Measurements from ENCODE around the gene B3GAT3. TPM values are rescaled to one million over a fixed set of nuclear protein-coding genes. Genes with fewer than 3 reads are reported as not detected.

B3GAT3 gene
- total and polyA plus RNA-seq, 9 donors = 18.7 to 27.2 (median 22.6) TPM

DNA sequence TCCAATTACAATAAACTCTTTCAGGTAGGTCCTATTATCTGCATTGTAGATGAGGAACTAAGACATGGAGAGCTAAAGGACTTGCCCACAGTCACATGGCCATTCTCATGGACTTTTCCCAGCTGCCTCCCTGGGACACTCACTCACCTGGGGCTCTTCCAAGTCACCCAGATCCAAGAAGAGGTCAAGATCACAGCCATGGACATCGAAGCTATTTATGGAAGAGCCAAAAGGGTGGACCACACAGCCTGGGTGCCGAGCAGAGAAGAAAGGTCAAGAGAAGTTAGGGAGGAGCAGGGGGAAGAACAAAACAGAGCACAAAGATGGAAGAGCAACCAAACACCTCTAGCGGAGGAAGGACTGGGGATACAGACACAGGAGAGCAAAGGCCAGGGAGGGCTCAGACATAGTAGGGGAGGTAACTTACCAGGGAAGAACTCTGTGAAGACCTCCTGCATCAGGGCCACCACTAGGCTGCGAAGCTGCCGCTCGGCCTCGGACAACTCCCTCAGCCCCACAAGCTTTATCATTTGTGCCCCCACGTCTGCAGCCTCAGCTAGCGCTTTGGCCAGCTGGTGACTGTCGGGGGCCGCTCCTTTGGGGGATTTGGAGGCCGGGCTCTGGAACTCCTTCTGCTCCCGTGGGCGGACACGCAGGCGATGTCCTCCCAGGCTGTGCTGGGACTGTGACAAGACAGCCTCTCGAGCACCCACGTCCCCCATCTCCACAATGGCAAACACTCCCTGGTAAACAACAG lies 40.6 kb downstream of the B3GAT3 start:
- WGBS (ENCODE audit: insufficient coverage) = 92% methylated on average over 12 of the region's 18 CpGs
- Histone ChIP-seq H3K36me3 (ENCODE audit: control insufficient read depth, insufficient read depth, low read length) (peaks cover 60% of the 10 kb centered on the region), H3K9me3 (replicated peaks; ENCODE audit: control insufficient read depth, low read depth, low read length) (no peaks in the 10 kb centered on the region), H3K27me3 (ENCODE audit: control insufficient read depth, insufficient read depth, low read length) (no peaks in the 10 kb centered on the region), H3K4me3 (ENCODE audit: low read length) (no peak overlapping the region), H3K4me1 (ENCODE audit: control insufficient read depth, insufficient read depth, low read length) (peaks cover 3% of the 10 kb centered on the region), H3K27ac (ENCODE audit: low read length) (no peak overlapping the region)
- DNase-seq = no peak

DNA sequence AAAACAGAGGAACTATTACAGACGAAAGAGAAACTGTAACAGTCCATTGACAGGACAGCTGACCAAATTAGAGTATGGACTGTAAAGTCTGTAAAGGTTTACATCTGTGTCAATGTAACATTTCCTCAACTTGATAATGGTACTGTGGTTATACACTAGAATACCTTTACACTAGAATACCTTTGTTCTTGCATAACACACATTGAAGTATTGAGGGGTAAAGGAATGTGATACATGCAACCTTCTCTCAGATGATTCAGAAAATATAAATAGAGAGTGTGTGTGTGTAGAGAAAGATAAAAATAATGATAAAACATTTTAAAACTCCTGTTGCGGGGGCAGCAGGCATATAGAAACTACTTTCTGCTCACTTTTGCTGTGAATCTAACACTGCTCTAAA lies 42.5 kb downstream of the B3GAT3 start:
- no peak for DNase-seq
- Histone ChIP-seq H3K4me3 (ENCODE audit: low read length) (no peak overlapping the region), H3K27ac (ENCODE audit: low read length) (no peak overlapping the region), H3K36me3 (ENCODE audit: control insufficient read depth, insufficient read depth, low read length) (peaks cover 54% of the 10 kb centered on the region), H3K27me3 (ENCODE audit: control insufficient read depth, insufficient read depth, low read length) (no peaks in the 10 kb centered on the region), H3K9me3 (replicated peaks; ENCODE audit: control insufficient read depth, low read depth, low read length) (no peaks in the 10 kb centered on the region), H3K4me1 (ENCODE audit: control insufficient read depth, insufficient read depth, low read length) (peaks cover 19% of the 10 kb centered on the region)
- WGBS (ENCODE audit: insufficient coverage) = no CpG with 5 or more reads among the region's 2 CpGs

DNA sequence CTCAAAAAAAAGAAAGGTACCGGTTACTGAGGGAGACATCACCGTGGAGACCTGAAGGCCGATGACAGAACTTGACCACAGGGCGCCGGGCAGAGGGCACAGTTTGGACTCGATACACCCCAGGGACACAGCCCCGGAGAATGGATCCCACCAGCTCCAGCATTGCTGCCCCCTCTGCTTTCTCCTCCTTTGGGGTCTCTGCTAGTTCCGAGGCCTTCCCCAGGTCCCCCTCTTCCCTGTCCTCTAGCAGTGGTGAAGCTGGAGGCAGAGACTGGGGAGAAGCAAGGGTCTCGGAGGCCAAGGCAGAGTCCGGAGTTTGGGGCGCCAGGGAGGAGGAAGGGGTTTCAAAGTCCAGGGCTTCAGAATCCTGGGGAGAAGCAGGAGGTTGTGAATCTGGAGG lies 43.2 kb downstream of the B3GAT3 start:
- WGBS (ENCODE audit: insufficient coverage) = 98% methylated on average over 10 of the region's 11 CpGs

DNA sequence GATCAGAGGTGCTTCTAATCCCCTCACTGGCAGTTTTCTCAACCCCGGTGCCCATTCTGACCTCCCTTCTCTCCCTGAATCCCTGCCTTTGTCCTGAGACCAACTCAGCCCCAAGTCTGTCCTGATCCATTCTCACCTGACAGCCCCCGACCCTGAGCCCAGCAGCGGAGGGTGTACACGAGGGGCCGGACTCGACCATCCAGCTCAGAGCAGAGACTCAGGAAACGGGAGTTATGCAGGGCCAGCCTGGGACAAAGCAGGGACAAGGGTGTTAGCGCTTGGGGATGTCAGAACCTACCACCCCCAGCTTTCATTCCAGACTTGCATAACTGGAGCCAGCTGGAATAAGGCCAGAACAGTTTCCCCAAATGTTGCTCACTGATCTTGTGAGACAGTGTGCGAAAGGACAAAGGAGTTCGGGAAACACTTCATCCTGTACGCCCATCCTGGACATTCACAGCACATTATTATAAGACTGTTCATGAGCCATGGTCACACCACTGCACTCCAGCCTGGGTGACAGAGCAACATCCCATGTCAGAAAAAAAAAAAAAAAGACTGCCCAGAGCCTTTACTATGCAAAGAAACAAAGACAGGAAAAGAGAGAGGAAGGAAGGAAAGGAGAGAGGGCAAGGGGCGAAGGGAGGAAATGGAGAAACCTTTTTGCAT lies 44.6 kb downstream of the B3GAT3 start:
- no peaks in the 10 kb centered on the region for H3K9me3 ChIP-seq (replicated peaks; ENCODE audit: control insufficient read depth, low read depth, low read length)
- peak overlapping the region; percentile 86 for H3K27ac ChIP-seq (ENCODE audit: low read length)
- H3K36me3 ChIP-seq (ENCODE audit: control insufficient read depth, insufficient read depth, low read length) = peaks cover 47% of the 10 kb centered on the region
- H3K4me3 ChIP-seq (ENCODE audit: low read length) = no peak overlapping the region
- 66% methylated on average over 8 of the region's 12 CpGs for WGBS (ENCODE audit: insufficient coverage)
- H3K27me3 ChIP-seq (ENCODE audit: control insufficient read depth, insufficient read depth, low read length) = no peaks in the 10 kb centered on the region
- DNase-seq = peak; percentile 69
- H3K4me1 ChIP-seq (ENCODE audit: control insufficient read depth, insufficient read depth, low read length) = peaks cover 23% of the 10 kb centered on the region

More for the DNA sequence above, 43.2 kb downstream of the B3GAT3 start:
- Histone ChIP-seq H3K36me3 (ENCODE audit: control insufficient read depth, insufficient read depth, low read length) (peaks cover 51% of the 10 kb centered on the region), H3K4me1 (ENCODE audit: control insufficient read depth, insufficient read depth, low read length) (peaks cover 19% of the 10 kb centered on the region), H3K4me3 (ENCODE audit: low read length) (no peak overlapping the region), H3K27me3 (ENCODE audit: control insufficient read depth, insufficient read depth, low read length) (no peaks in the 10 kb centered on the region), H3K27ac (ENCODE audit: low read length) (no peak overlapping the region), H3K9me3 (replicated peaks; ENCODE audit: control insufficient read depth, low read depth, low read length) (no peaks in the 10 kb centered on the region)
- no peak for DNase-seq

DNA sequence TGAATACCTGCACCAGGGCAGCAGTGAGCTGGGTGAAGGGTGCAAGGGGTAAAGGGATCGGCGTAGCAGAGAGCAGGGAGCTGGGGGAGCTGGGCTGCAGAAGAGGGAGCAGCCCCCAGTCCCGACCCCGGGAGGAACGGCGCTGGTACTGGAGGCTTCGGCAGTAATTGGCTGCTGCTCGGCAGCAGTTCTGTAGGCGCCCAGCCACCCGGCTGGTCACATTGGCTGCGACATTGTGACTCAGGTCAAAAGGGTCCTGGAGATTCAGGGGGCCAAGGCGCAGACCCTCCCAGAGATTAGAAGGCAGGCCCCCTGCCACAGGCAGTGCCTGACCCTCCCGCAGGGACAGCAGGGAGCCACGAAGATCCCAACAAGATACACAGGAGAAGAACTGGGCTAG lies 45.9 kb downstream of the B3GAT3 start:
- WGBS (ENCODE audit: insufficient coverage) = 78% methylated on average over 13 of the region's 14 CpGs
- H3K9me3 ChIP-seq (replicated peaks; ENCODE audit: control insufficient read depth, low read depth, low read length) = no peaks in the 10 kb centered on the region
- no peak for DNase-seq
- H3K27me3 ChIP-seq (ENCODE audit: control insufficient read depth, insufficient read depth, low read length) = no peaks in the 10 kb centered on the region
- H3K4me3 ChIP-seq (ENCODE audit: low read length) = no peak overlapping the region
- peaks cover 26% of the 10 kb centered on the region for H3K4me1 ChIP-seq (ENCODE audit: control insufficient read depth, insufficient read depth, low read length)
- H3K36me3 ChIP-seq (ENCODE audit: control insufficient read depth, insufficient read depth, low read length) = peaks cover 50% of the 10 kb centered on the region
- peak overlapping the region; percentile 86 for H3K27ac ChIP-seq (ENCODE audit: low read length)

DNA sequence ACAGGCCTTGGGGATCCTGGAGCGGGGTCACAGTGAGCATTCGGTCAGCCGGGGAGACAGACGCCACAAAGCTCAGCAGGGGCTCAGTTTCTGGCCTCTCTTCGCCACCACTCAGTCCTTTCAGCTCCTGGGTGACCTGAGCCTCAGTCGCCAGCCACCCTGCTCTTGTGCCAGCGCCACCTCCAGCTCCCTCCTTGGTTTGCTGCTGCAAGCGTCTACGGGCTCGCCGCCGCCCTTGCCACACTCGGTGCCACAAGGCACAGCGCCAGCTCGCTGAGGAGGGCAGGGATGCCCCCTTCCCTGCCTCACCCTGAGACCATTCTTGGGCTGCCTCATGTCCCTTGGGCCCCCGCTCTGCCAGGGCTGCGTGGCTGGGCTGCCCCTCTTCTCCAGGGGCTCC lies 46.6 kb downstream of the B3GAT3 start:
- Histone ChIP-seq H3K27ac (ENCODE audit: low read length) (peak overlapping the region; percentile 98), H3K27me3 (ENCODE audit: control insufficient read depth, insufficient read depth, low read length) (no peaks in the 10 kb centered on the region), H3K9me3 (replicated peaks; ENCODE audit: control insufficient read depth, low read depth, low read length) (no peaks in the 10 kb centered on the region), H3K4me1 (ENCODE audit: control insufficient read depth, insufficient read depth, low read length) (peaks cover 26% of the 10 kb centered on the region), H3K36me3 (ENCODE audit: control insufficient read depth, insufficient read depth, low read length) (peaks cover 55% of the 10 kb centered on the region), H3K4me3 (ENCODE audit: low read length) (peak overlapping the region; percentile 73)
- DNase-seq = peak; percentile 41
- 32% methylated on average over 16 of the region's 17 CpGs for WGBS (ENCODE audit: insufficient coverage)

DNA sequence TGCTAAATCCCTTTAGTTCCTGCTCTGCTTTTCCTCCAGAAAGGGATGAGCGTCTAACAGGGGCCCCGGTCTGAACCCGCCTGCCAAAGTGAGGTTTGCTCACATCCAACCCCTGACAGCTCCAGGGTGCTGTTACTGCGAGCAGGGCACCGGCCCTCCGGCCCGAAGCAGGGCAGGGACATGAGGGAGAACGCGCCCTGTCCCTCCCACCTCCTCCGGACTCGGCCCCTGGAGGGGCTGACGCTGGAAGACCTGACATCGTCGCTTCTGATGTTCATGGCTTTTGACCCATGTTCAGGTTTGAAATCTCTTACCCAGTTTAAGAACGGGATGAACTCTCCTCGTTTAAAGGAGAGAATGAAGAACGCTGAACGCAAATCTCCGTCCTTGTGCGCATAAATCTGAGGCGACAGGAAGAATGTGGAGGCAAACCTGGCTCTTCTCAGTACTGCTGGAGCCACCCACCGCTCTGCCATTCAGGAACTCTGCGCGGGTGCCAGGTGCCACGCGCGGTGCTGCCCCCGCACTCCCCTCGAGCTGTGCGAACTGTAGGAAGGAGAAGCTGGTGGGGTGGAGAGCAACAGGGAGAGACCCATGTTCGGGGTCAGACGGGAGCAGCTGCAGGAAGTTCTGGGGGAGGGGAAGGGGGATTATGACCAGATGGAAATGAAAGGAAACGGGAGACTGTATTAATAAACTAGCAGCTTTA lies 47.3 kb downstream of the B3GAT3 start:
- WGBS (ENCODE audit: insufficient coverage) = 0% methylated on average over 32 of the region's 33 CpGs
- peaks cover 56% of the 10 kb centered on the region for H3K36me3 ChIP-seq (ENCODE audit: control insufficient read depth, insufficient read depth, low read length)
- peak; percentile 81 for DNase-seq
- H3K9me3 ChIP-seq (replicated peaks; ENCODE audit: control insufficient read depth, low read depth, low read length) = no peaks in the 10 kb centered on the region
- H3K27ac ChIP-seq (ENCODE audit: low read length) = peak overlapping the region; percentile 98
- peak overlapping the region; percentile 73 for H3K4me3 ChIP-seq (ENCODE audit: low read length)
- peaks cover 26% of the 10 kb centered on the region for H3K4me1 ChIP-seq (ENCODE audit: control insufficient read depth, insufficient read depth, low read length)
- no peaks in the 10 kb centered on the region for H3K27me3 ChIP-seq (ENCODE audit: control insufficient read depth, insufficient read depth, low read length)

DNA sequence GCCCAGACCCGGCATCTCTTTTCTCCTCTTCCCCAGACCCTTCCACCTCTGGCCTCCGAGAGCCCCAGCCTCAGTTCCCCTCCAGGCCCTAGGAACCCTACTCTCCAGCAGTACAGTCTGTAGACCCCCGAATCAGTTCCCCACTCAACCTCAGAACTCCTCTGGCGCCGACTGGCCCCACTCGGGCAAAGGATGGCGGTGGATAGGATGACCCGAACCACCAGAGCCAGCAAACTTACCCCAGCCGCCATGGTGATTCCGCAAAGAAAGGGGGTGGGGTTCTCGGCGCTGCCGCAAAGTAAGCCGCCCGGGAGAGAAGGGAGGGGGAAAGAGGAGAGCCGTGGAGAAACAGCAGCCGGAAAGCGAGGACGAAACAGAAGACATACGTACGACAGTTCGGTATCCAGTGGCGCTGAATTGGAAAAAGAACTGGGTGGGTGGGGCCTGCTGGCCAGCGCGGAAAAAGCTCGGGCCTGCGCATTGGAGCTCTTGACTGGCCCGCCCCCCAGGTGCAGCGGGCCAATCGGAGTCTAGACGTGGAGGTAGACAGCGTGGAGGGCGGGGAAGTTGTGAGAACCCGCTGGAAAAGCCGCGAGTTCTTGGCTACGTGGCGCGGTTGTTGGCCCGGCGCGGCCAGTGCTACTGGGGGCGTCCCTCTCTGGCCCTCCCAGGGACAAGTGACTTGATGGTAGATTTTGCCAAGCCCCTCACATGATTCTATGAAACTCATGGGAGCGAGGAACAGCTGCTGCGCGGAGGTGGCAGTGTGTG lies 48.0 kb downstream of the B3GAT3 start, which contains the start of gene EEF1G:
TSS of gene EEF1G (minus strand) at position 300 of the 771 bp plus-strand sequence. CDS start at position 251, 49 bp downstream.
- peaks cover 26% of the 10 kb centered on the region for H3K4me1 ChIP-seq (ENCODE audit: control insufficient read depth, insufficient read depth, low read length)
- H3K4me3 ChIP-seq (ENCODE audit: low read length) = peak within 1 kb of the TSS; percentile 91
- WGBS (ENCODE audit: insufficient coverage) = 0% methylated on average over 38 of the region's 46 CpGs
- peak within 1 kb of the TSS; percentile 98 for H3K27ac ChIP-seq (ENCODE audit: low read length)
- no peaks in the 10 kb centered on the region for H3K9me3 ChIP-seq (replicated peaks; ENCODE audit: control insufficient read depth, low read depth, low read length)
- H3K36me3 ChIP-seq (ENCODE audit: control insufficient read depth, insufficient read depth, low read length) = peaks cover 57% of the 10 kb centered on the region
- no peaks in the 10 kb centered on the region for H3K27me3 ChIP-seq (ENCODE audit: control insufficient read depth, insufficient read depth, low read length)
- peak; percentile 100 for DNase-seq

DNA sequence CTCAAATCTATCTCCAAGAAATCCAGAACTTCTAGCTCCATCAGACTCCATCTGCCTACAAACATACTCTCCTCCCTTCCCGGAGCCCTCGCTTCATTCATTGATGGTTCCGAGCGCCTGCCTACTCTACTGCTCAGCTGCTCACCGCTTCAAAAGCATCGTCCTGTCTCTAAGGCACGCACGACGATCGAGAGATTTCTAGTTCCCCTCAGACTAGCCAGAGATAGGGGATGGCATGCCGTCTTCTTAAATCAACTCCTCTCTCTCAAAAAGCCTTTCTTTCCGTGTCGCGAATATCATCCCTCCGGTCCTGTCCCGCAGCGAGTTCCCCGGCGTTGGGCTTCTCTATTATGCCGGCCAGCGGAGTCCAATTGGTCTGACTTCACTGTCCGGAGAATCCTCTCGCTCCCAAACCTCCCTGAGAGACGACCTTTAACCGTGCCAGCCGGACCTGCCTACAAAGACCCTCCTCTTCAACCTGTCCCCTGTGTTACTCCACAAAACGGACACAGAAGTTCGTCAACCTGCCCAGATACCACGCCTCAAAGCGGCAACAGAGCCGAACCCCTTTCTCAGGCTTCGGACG lies 48.7 kb downstream of the B3GAT3 start:
- peak overlapping the region; percentile 92 for H3K27ac ChIP-seq (ENCODE audit: low read length)
- H3K4me1 ChIP-seq (ENCODE audit: control insufficient read depth, insufficient read depth, low read length) = peaks cover 26% of the 10 kb centered on the region
- DNase-seq = no peak
- H3K4me3 ChIP-seq (ENCODE audit: low read length) = peak overlapping the region; percentile 91
- 0% methylated on average over 33 of the region's 33 CpGs for WGBS (ENCODE audit: insufficient coverage)
- H3K27me3 ChIP-seq (ENCODE audit: control insufficient read depth, insufficient read depth, low read length) = no peaks in the 10 kb centered on the region
- no peaks in the 10 kb centered on the region for H3K9me3 ChIP-seq (replicated peaks; ENCODE audit: control insufficient read depth, low read depth, low read length)
- peaks cover 56% of the 10 kb centered on the region for H3K36me3 ChIP-seq (ENCODE audit: control insufficient read depth, insufficient read depth, low read length)
